AG20443 (cell line): ENCODE data around the gene FTHL17.

ENCODE experiments used
- DNase-seq: peaks from one replicate; pipeline ENCODE4 v3.0.0; 2012; ENCODE audit warnings: low spot score, mixed read lengths

Gene FTHL17

DNA sequence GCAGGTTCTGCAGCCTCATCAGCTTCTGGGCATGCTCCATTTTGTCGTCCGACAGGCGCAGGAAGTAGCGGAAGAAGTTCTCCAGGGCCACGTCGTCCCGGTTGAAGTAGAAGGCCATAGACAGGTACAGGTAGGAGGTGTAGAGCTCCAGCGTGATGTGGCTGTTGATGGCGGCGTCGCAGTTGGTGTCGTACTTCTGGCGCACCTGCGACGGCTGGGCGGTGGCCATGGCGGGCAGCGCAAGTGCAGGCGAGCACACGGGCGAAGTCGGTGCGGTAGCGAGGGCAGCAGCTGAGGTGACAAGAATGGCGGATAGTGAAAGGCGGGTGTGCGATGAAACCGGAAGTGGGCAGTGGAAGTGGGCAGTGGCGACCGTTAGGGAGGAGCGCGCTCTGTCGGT lies at the start of gene FTHL17:
TSS of gene FTHL17 (minus strand) at position 317 of the 400 bp plus-strand sequence. CDS start at position 229, 88 bp downstream.
- DNase-seq = no peak

GRCh38 chrX:31117266-31117665 lies 45.4 kb upstream of the FTHL17 start:
- DNase-seq = no peak

- DNase-seq = no peak
These were observed 43.6 kb upstream of the FTHL17 start for GRCh38 chrX:31115398-31115797.

DNA sequence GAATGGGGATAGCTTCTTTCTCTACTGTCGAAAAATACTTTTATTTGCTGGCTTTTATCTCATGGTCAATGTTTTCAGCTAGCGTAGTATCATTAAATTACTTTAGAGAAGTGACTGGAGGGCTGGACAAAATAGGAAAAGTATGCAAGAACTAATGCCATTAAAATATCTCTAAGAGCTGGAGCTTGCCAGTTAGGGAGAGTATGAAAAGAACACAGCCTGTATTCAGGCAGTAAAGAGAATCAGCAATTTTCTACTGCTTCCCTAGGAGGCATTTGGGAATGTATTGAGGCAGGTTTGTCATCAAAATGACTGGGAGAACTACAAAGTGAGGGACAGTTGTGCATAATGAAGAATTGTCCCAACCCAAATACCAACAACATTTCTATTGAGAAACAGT lies 43.0 kb upstream of the FTHL17 start:
- DNase-seq = no peak

- DNase-seq = no peak
These were observed 40.6 kb upstream of the FTHL17 start for GRCh38 chrX:31112226-31112999.

GRCh38 chrX:31110657-31111056 lies 38.8 kb upstream of the FTHL17 start:
- DNase-seq = no peak

DNA sequence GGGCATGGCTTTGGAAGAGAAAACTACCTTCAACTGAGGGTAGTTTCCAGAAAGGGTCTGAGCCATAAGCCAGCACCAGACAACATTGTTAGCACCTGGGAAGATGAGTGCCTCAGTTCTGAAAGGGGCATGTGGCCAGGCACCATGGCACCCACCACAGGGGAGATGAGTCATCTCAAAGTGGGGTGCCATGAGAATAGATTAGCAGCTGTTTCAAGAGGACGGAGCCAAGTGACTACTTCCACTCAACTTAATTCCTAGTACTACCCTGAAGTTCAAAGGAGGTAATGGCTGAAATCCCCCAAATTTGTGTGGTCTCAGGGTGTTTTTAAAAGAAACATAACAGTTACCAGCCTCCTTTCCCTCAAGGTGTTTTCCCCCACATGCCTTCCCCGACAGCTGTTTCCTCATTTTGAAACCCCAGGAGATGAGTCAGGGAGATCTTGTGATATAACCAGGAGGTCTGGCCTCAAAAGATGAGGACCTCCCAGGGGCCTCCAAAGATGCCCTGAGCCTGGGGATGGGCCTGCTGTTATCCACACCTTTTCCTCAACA lies 27.8 kb upstream of the FTHL17 start:
- no peak for DNase-seq

GRCh38 chrX:31098079-31098478 lies 26.2 kb upstream of the FTHL17 start:
- no peak for DNase-seq

DNA sequence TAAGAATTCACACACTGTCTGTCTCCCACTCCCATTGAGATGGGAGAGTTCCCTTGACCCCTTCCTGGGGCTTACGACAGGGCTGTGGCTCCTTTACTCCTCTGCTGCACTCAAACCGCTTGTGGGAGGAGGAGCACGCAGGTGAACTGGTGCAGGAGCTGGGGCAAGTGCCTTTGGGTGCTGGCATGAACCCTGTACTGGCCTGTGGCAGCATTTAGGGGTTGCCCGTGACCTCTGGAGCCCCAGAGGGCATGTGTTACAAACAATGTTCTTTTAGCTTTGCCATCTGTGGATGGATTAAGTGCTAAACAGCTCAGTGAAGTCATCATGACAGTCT lies 21.8 kb upstream of the FTHL17 start:
- no peak for DNase-seq

DNA sequence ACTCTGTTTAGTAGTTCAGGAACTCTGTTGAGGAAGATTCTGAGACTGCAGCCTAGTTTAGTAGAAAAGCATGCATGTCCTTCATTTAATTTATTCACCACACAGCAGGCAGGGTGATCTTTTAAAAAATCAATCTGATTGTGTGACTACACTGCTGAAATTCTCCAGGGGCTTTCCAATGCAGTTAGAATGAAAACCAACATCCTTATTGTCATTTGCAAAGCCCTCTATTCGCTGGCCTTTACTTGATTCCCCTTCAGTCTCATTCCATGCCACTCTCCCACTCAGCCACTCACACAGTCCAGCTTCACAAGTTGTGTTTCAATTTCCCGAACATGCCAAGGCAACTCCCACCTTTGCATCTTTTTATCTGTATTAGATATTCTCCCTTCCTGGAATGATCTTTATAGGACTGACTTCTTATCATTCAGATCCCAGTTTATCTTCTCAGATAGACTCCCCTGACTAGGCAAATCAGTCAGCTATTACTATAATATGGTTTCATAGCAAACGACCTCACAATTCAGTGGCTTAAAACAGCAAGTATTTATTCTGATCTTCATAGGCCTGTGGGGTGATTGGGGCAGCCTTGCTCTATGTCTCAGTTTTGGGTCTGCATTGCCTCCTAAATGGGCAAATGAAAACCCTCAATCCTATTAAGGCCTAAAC lies 21.3 kb upstream of the FTHL17 start:
- no peak for DNase-seq

GRCh38 chrX:31092476-31092875 lies 20.6 kb upstream of the FTHL17 start:
- no peak for DNase-seq

- DNase-seq = no peak
These were observed 20.0 kb upstream of the FTHL17 start for GRCh38 chrX:31091819-31092218.

DNA sequence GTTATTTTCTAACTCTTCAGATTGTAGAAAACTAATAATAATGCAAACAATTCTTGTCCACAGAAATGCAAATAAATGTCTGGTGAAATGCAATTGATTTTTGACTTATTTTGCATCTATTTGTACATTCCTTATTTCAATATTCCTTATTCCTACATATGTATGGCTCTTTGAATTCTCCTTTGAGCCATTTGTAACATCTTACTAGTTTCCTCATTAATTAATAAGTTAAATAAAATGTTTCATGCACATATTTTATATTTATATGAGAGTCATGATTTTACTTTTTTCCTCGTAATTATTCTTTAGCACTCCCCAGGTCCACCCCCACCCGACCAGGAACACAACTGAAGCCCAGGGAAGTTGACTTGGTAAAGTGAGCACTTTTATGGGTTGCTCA lies 2.7 kb upstream of the FTHL17 start:
- no peak for DNase-seq

DNA sequence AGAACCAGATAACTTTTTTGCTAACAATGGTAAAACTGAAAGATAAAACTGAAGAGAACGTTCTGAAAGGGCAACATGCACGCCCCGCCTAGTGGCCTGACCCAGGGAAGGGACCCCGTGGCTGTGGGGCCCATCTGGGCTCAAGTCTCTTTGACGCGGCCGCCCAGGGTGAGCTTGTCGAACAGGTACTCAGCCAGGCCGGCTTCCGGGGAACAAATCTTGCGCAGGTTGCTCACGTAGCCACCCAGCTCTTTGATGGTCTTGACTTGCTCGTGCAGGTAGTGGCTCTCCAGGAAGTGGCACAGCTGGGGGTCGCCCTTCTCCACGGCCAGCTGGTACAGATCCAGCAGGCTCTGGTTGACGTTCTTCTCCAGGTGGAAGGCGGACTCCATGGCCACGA lies 579 bp downstream of the FTHL17 start:
- DNase-seq = no peak

- DNase-seq = no peak
These were observed 1.8 kb downstream of the FTHL17 start for GRCh38 chrX:31070057-31070468.

DNA sequence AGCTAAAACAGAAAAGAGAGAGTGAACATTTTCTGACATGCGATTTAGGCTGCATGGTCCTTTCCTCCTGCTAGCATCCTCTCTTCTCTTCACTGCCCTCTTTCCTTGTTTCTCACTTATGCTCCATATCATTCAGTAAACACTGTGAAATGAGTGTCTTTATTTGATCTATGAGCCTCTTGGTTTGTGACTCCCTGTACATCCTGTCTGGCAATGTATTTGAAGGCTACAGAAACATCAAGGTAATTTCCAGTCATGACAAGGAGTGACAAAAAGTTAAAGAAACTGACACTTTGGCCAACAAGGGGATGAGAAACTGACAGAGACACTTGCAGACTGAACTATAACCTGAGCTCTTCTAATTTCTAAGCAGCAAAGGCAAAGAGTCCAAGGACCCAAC lies 8.7 kb downstream of the FTHL17 start:
- no peak for DNase-seq

DNA sequence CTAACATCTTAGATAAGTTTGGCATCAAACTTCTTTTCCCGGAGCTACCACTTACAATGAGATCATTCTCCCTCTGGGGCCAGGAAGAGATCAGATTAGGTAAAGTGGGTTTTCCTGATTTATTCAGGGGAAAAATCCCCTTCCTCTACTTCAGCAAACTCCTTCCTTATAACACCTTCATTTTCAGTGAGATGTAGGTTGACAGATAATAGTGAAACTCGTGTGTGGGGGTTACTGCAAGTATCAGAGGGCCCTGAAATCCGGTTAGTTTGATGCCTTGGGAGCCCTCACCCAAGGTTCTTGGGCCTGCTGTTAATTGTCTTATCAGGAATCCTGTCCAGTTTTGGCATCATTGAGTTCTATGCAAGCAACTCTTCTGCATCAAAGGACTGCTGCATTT lies 10.8 kb downstream of the FTHL17 start:
- no peak for DNase-seq

- DNase-seq = no peak
These were observed 11.8 kb downstream of the FTHL17 start for GRCh38 chrX:31060016-31060415.

DNA sequence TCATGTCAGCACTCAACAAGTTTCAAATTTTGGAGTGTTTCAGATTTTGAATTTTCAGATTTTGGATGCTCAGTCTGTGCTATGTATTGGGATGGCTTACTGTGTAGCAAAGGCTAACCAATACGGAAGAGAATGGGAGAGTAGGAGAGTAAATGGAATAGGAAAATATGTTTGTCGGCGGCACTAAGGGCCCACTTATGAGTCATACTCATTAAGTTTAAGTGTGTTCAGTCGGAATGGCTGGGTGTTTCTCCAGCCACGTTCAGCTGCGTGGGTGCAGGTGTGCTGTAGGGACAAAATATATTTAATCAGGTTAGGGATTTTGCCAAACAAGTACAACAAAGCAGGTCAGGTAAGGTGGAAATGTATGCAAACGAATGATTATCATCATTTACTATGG lies 13.6 kb downstream of the FTHL17 start:
- no peak for DNase-seq

GRCh38 chrX:31057691-31058090 lies 14.2 kb downstream of the FTHL17 start:
- DNase-seq = no peak

GRCh38 chrX:31057291-31057690 lies 14.6 kb downstream of the FTHL17 start:
- no peak for DNase-seq

DNA sequence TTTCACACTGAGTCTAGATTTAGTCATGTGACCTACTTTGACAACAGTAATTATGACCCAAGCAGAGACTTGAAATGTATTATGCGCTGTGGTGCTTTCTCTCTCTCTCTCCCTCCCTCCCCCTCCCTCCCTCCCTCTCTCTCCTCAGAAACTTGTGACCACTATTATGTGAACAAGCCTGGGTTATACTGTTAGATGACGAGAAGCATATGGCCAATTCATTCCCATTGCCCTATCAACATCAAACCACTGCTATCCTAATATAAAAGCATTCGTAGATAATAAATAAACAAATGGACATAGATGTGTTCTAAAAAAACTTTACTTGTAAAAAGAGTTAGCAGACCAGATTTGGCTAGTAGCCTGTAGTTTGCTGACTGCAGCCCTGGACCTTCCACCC lies 18.2 kb downstream of the FTHL17 start:
- DNase-seq = no peak

DNA sequence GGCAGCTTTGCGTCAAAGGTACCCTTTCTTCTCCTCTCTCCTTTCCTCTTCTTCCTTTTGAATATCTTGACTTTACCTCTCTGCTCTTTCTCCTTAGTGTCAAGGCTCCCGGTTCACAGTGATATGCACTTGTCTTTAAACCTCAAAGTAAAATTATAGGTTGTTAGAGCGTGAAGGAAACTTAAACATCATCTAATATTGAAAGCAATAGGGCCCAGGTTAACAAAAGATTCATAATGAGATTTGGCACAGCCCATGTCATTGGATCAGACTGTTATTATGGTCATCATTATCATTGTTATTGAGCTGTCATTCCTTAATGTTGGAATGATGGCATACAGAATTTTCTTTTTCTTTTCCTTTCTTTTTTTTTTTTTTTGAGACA lies 32.5 kb downstream of the FTHL17 start:
- DNase-seq = no peak
